Smooth muscle cell of trachea (primary cell): ENCODE measurements around the gene SLC12A4. TPM values are rescaled to one million over a fixed set of nuclear protein-coding genes. Genes with fewer than 3 reads are reported as not detected.

Experiments
- total RNA-seq: library from RNA; depleted of rRNA; stranded (reverse); fragments of >200 nt; gene quantifications from 2 replicates; pipeline ENCODE4 v1.2.1, GENCODE V29; 2014

Gene SLC12A4
- 78.1 and 109 TPM in 2 replicates for total RNA-seq

GRCh38 chr16:67968400-67969253, at the start of gene SLC12A4:
Gene SLC12A4, minus strand, starts transcription at chr16:67968637. Its CDS starts 84 bp downstream, at chr16:67968553.

DNA sequence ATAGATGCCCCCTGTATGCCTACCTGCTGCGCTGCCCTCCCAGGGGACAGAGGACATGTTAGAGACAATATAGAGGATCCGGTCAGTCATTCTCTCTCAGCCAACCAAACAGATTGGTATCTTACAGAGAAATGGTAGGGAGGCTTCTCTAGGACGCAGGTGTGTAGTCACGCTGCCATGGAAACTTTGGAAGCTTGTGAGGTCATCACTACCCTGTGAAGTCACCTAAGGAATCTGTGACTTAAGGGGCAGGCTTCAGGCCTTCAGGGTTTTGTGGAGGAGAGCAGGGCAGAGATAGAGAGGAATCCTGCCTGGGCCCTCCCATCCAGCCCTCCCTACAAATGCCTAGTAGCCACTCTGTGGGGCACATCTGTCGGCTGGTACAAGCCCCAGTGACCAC, 47.2 kb upstream of the SLC12A4 start, which contains the start of gene DPEP2NB:
DPEP2NB (minus strand) TSS at position 231 of the 400 bp plus-strand sequence; CDS start at position 90, 141 bp downstream.

GRCh38 chr16:67998779-67999688, 30.6 kb upstream of the SLC12A4 start, which contains the start of gene DPEP2:
Gene DPEP2, minus strand, starts transcription at chr16:67999484. Its CDS starts 6,272 bp downstream, at chr16:67993212.

GRCh38 chr16:67979955-67980678, 11.7 kb upstream of the SLC12A4 start, which contains the start of gene DPEP3:
Gene DPEP3, minus strand, starts transcription at chr16:67980499. Its CDS starts 119 bp downstream, at chr16:67980380.

DNA sequence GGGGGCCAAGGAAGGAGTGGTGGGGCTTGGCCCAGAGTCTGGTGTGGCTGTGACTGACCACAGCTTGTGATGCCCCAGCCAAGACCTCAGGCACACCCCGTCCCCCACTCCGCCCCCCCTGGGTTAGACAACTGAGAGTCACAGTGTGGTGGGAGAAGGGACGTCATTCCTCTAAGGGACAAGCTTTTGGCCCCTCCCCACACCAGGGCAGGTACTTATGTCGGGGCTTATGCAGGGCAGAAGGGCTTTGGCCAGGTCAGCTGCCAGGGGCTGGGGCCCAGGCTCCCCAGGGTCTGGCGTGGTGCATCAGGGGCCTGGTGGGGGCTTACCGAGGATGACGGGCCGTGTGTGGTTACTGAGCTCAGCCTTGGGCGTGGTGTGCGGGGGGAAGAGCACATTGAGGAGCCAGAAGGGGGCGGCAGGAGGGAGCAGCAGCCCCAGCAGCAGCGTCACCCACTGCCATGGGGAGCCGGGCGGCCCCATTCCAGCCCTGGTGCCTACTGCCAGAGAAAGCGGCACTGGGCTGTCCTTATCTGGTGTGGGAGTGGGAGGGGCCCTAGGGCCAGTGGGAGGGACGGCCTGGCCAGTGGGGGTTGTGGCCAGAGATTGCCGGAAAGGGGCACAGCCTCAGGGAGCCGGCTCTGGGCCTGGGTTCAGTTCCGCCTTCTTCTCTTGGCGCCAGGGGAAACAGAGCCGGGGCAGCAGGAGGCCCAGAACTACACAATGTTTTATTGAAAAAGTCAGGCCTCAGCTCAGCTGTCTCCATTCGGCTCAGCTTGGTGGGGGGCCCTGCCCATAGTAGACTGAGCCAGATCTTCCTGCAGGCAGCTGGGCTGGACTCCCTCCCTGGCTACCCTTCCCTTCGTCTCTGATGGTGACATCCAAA, 24.6 kb downstream of the SLC12A4 start, which contains the start of gene LCAT:
LCAT (minus strand) TSS at position 502 of the 886 bp plus-strand sequence; CDS start at position 483, 19 bp downstream.

GRCh38 chr16:67936124-67936879, 32.1 kb downstream of the SLC12A4 start, which contains the start of gene PSMB10:
Gene PSMB10, minus strand, starts transcription at chr16:67936850. Its CDS starts 101 bp downstream, at chr16:67936749.

GRCh38 chr16:67931712-67932461, 36.5 kb downstream of the SLC12A4 start, which contains the start of gene CTRL:
Gene CTRL, minus strand, starts transcription at chr16:67931862. Its CDS starts 10 bp downstream, at chr16:67931852.

Other genes with a start within 250 kb of the SLC12A4 start
- 15.4 and 16.1 TPM in 2 replicates for gene GFOD2, start 249.3 kb downstream of the SLC12A4 start, total RNA-seq
- 4.9 and 7.8 TPM in 2 replicates for gene RANBP10, start 162.1 kb downstream of the SLC12A4 start, total RNA-seq
- 0.73 and 1.3 TPM in 2 replicates for gene TSNAXIP1, start 161.7 kb downstream of the SLC12A4 start, total RNA-seq
- gene THAP11, start 126.3 kb downstream of the SLC12A4 start, total RNA-seq, result 32.6 and 58.1 TPM in 2 replicates
- 141 and 205 TPM in 2 replicates for gene NUTF2, start 121.7 kb downstream of the SLC12A4 start, total RNA-seq
- 35.6 and 36.1 TPM in 2 replicates for gene CENPT, start 120.9 kb downstream of the SLC12A4 start, total RNA-seq
- 61.5 and 67.2 TPM in 2 replicates for gene EDC4, start 95.6 kb downstream of the SLC12A4 start, total RNA-seq
- 0.73 TPM in 1 of 2 replicates, not detected in the other for gene NRN1L, start 83.8 kb downstream of the SLC12A4 start, total RNA-seq
- 14.5 and 18.5 TPM in 2 replicates for gene PSKH1, start 75.4 kb downstream of the SLC12A4 start, total RNA-seq
- gene CTRL, start 36.8 kb downstream of the SLC12A4 start, total RNA-seq, result 0.33 and 0.44 TPM in 2 replicates
- gene PSMB10, start 31.8 kb downstream of the SLC12A4 start, total RNA-seq, result 56.1 and 69.8 TPM in 2 replicates
- gene LCAT, start 24.5 kb downstream of the SLC12A4 start, total RNA-seq, result 7.6 and 12.4 TPM in 2 replicates
- gene DPEP3, start 11.9 kb upstream of the SLC12A4 start, total RNA-seq, result not detected in 2 replicates
- not detected in 2 replicates for gene DPEP2, start 30.8 kb upstream of the SLC12A4 start, total RNA-seq
- not detected in 2 replicates for gene DPEP2NB, start 47.3 kb upstream of the SLC12A4 start, total RNA-seq
- gene DDX28, start 54.6 kb upstream of the SLC12A4 start, total RNA-seq, result 9.3 TPM in 2 replicates
- gene DUS2, start 54.6 kb upstream of the SLC12A4 start, total RNA-seq, result 18.7 and 31.1 TPM in 2 replicates
- gene NFATC3, start 116.7 kb upstream of the SLC12A4 start, total RNA-seq, result 8.1 and 15.1 TPM in 2 replicates